ENCODE measurements around the gene C16orf78.

GRCh38 chr16:49378238-49378637, 4.6 kb downstream of the C16orf78 start:
- no peak for TF ChIP-seq POLR2A (IDR thresholded peaks at IDR 0.05; ENCODE audit: low read length)
- TF ChIP-seq GATA1 (IDR thresholded peaks at IDR 0.05; ENCODE audit: low read depth, low read length) = no peak
